Endothelial cell of umbilical vein (primary cell): ENCODE measurements around the gene CAMKMT. TPM values are rescaled to one million over a fixed set of nuclear protein-coding genes. Genes with fewer than 3 reads are reported as not detected.

Experiments
- BruUV-seq: library from RNA; stranded (reverse); fragments of 400-500 nt; replicated peaks from 2 replicates; lab custom pipeline; 2021; lab: Mats Ljungman, UMichigan
- CTCF ChIA-PET: fragments of 300-600, 350-600 bp; sonication (Branson Sonifier 250); formaldehyde crosslinking; loops from one replicate; lab custom pipeline; 2021; ENCODE audit warnings: antibody characterized with exemption, inconsistent platforms; lab: Charles Lee
- POLR2A ChIA-PET: fragments of 300-600, 350-600 bp; sonication (Branson Sonifier 250); formaldehyde crosslinking; loops from one replicate; lab custom pipeline; 2021; ENCODE audit warnings: antibody characterized with exemption, inconsistent platforms; lab: Charles Lee
- DNase-seq: peaks from one replicate; pipeline ENCODE4 v3.0.0-alpha.2; 2011; ENCODE audit warnings: low read depth, low spot score
- FAIRE-seq: peaks from 2 replicates; lab custom pipeline; 2011; peaks lifted over from hg19 to GRCh38; lab: Jason Lieb, UNC
- H2AFZ ChIP-seq: 2 replicates; pipeline ENCODE4 v1.6.0; 2012; ENCODE audit warnings: low read depth, low read length, control low read depth, inconsistent platforms
- H3K27ac ChIP-seq: 2 replicates; pipeline ENCODE4 v1.5.1; 2011; ENCODE audit warnings: low read depth, mild to moderate bottlenecking, control low read depth, low read length, moderate library complexity; ENCODE audit not compliant: insufficient read depth
- H3K27me3 ChIP-seq, 2 experiments: 2 replicates each; pipeline versions ENCODE4 v1.6.0 to v1.6.1; 2011; ENCODE audit warnings: low read length in 2 of 2, mixed read lengths in 1 of 2; ENCODE audit not compliant: control insufficient read depth in 2 of 2, insufficient read depth in 2 of 2
- H3K36me3 ChIP-seq, 2 experiments: 2 replicates in 1 of 2; 3 replicates in 1 of 2; pipeline ENCODE4 v1.5.1; 2011; ENCODE audit warnings: low read length in 2 of 2, mild to moderate bottlenecking in 1 of 2, moderate library complexity in 1 of 2; ENCODE audit not compliant: control insufficient read depth in 2 of 2, insufficient read depth in 2 of 2; ENCODE audit errors: extremely low read depth in 1 of 2
- H3K4me1 ChIP-seq: 3 replicates; pipeline ENCODE4 v1.5.1; 2011; ENCODE audit warnings: mild to moderate bottlenecking, low read length; ENCODE audit not compliant: control insufficient read depth, insufficient read depth; ENCODE audit errors: extremely low read depth
- H3K4me2 ChIP-seq: 2 replicates; pipeline ENCODE4 v1.6.1; 2011; ENCODE audit warnings: low read length, control low read depth, mixed read lengths; ENCODE audit not compliant: insufficient read depth
- H3K4me3 ChIP-seq, 3 experiments: fragments of 200-600 bp in 1 of 3; sonication (generic), shearing (Covaris generic) in 1 of 3; replicated peaks in 1 of 3; 2 replicates each; pipeline ENCODE4 v1.5.1; 2011 to 2016; ENCODE audit warnings: control low read depth in 3 of 3, low read length in 3 of 3, mild to moderate bottlenecking in 2 of 3, inconsistent platforms in 1 of 3, low read depth in 1 of 3, moderate library complexity in 1 of 3; ENCODE audit not compliant: insufficient read depth in 1 of 3
- H3K79me2 ChIP-seq: 2 replicates; pipeline ENCODE4 v1.6.0; 2012; ENCODE audit warnings: low read length, inconsistent platforms; ENCODE audit not compliant: control insufficient read depth, insufficient read depth
- H3K9ac ChIP-seq: replicated peaks from 2 replicates; pipeline ENCODE3; 2011; ENCODE audit warnings: low read length, control low read depth; ENCODE audit not compliant: insufficient read depth; ENCODE audit errors: extremely low read depth
- H3K9me1 ChIP-seq: replicated peaks from 3 replicates; pipeline ENCODE4 v1.6.0; 2011; ENCODE audit warnings: mild to moderate bottlenecking, low read length; ENCODE audit not compliant: control insufficient read depth, insufficient read depth; ENCODE audit errors: extremely low read depth
- H3K9me3 ChIP-seq: replicated peaks from 2 replicates; pipeline ENCODE4 v1.5.1; 2012; ENCODE audit warnings: low read length, inconsistent platforms; ENCODE audit not compliant: control insufficient read depth, insufficient read depth
- H4K20me1 ChIP-seq: replicated peaks from 2 replicates; pipeline ENCODE3; 2011; ENCODE audit warnings: mild to moderate bottlenecking, low read length; ENCODE audit not compliant: control insufficient read depth, insufficient read depth; ENCODE audit errors: extremely low read depth
- CTCF ChIP-seq, 2 donors: IDR thresholded peaks; 1 replicate in 1 of 2; 2 replicates in 1 of 2; pipeline ENCODE4 v1.5.1; 2011; ENCODE audit warnings: low read length in 2 of 2, mild to moderate bottlenecking in 2 of 2, moderate library complexity in 2 of 2, control low read depth in 1 of 2, inconsistent platforms in 1 of 2, low read depth in 1 of 2; ENCODE audit not compliant: insufficient read depth in 1 of 2; ENCODE audit errors: extremely low read depth in 1 of 2
- EZH2 ChIP-seq: IDR thresholded peaks from 2 replicates; pipeline ENCODE4 v1.6.1; 2012; ENCODE audit warnings: borderline replicate concordance, low read depth, mild to moderate bottlenecking, moderate library complexity, low read length, inconsistent platforms; ENCODE audit not compliant: severe bottlenecking
- FOS ChIP-seq: IDR thresholded peaks from 2 replicates; pipeline ENCODE4 v1.6.1; 2011; ENCODE audit warnings: mild to moderate bottlenecking, low read length, moderate library complexity, borderline replicate concordance; ENCODE audit not compliant: insufficient read depth
- GATA2 ChIP-seq: IDR thresholded peaks from 2 replicates; pipeline ENCODE4 v1.7.0; 2011; ENCODE audit warnings: low read depth, mild to moderate bottlenecking, moderate library complexity, mixed read lengths, low read length; ENCODE audit not compliant: insufficient read length, insufficient read depth
- JUN ChIP-seq: IDR thresholded peaks from 2 replicates; pipeline ENCODE4 v1.6.1; 2011; ENCODE audit warnings: borderline replicate concordance, low read depth; ENCODE audit not compliant: insufficient read length, insufficient read depth
- MAX ChIP-seq: IDR thresholded peaks from 2 replicates; pipeline ENCODE4 v1.6.1; 2011; ENCODE audit not compliant: insufficient read depth, insufficient read length
- MYC ChIP-seq: IDR thresholded peaks from one replicate; pipeline ENCODE4 v1.6.1; 2011; ENCODE audit warnings: mild to moderate bottlenecking, low read depth, low read length
- POLR2A ChIP-seq: IDR thresholded peaks from 2 replicates; pipeline ENCODE4 v1.6.1; 2012; ENCODE audit warnings: low read depth, mild to moderate bottlenecking, control low read depth, low read length
- POLR2AphosphoS5 ChIP-seq: IDR thresholded peaks from 2 replicates; pipeline ENCODE4 v1.6.1; 2012; ENCODE audit warnings: low read depth, mild to moderate bottlenecking, control low read depth, low read length, moderate library complexity; ENCODE audit not compliant: insufficient read depth
- dilution Hi-C: fragments of 300-500 bp; cut with MboI; formaldehyde crosslinking; loops from one replicate; pipeline ENCODE4 v1.15.0; 2019; ENCODE audit warnings: low sequenced_read_pairs; ENCODE audit not compliant: extremely low pct_ligation_motif_present
- intact Hi-C: fragments of 100-400 bp; cut with micrococcal nuclease; formaldehyde crosslinking; loops from one replicate; pipeline ENCODE4 v1.10.0; 2022
- polyA plus RNA-seq, 4 experiments: library from polyadenylated mRNA; depleted of rRNA in 3 of 4; stranded (reverse) in 3 of 4; unstranded in 1 of 4; fragments of >200 nt; gene quantifications; 2 replicates each; pipeline versions ENCODE4 v1.2.1 to v1.2.3, GENCODE V29; 2011 to 2012; ENCODE audit warnings: missing spikeins in 1 of 4
- total RNA-seq: library from RNA; stranded (reverse); gene quantifications from 2 replicates; pipeline ENCODE4 v1.2.3, GENCODE V29; 2021

Gene CAMKMT
- total and polyA plus RNA-seq, 2 donors (not counting 3 experiments of a cell fraction or from before 2014, with no cell fraction given), result 4.1 to 10.7 TPM

- POLR2A ChIA-PET, result no interaction called here
- Histone ChIP-seq H3K4me1 (no peaks in the 10 kb centered on the region), H3K36me3 (no peaks in the 10 kb centered on the region), H3K9ac (no peak overlapping the region), H3K4me3 (no peak overlapping the region), H2AFZ (no peak overlapping the region), H3K9me1 (no peaks in the 10 kb centered on the region), H3K79me2 (no peaks in the 10 kb centered on the region), H3K9me3 (no peaks in the 10 kb centered on the region), H3K27me3 (peaks cover 7 to 9% of the 10 kb centered on the region in 2 experiments), H3K4me2 (no peak overlapping the region), H3K27ac (no peak overlapping the region), H4K20me1 (no peaks in the 10 kb centered on the region)
- TF ChIP-seq POLR2AphosphoS5, result no peak
- no peak for TF ChIP-seq CTCF (IDR thresholded peaks at IDR 0.05; ENCODE audit: extremely low read depth in 1 of 2, insufficient read depth in 1 of 2, low read depth in 1 of 2, low read length in 2 of 2)
- TF ChIP-seq FOS, result no peak
- no peak for TF ChIP-seq MAX
- TF ChIP-seq MYC, result no peak
- TF ChIP-seq JUN, result no peak
- TF ChIP-seq EZH2, result no peak
- no peak for TF ChIP-seq GATA2
- no peak for TF ChIP-seq POLR2A
- intact Hi-C loops (no loop called here), dilution Hi-C loops (no loop called here)
- CTCF ChIA-PET, result interaction anchor here (1.2 to 2.9 kb wide), 2 partner anchors 11 to 300 kb away, joined by 3 to 10 read pairs; no protein-coding TSS in a partner anchor
- no peak for DNase-seq
- BruUV-seq, result no TSS peak
- FAIRE-seq, result no peak
Observed at GRCh38 chr2:44779793-44780192, 418.0 kb downstream of the CAMKMT start.
